ENCODE measurements around the gene MOB3A. TPM values are rescaled to one million over a fixed set of nuclear protein-coding genes. Genes with fewer than 3 reads are reported as not detected.

MOB3A gene
- total RNA-seq, 2 donors from 2014 or later, result 20.9 to 21.8 TPM

DNA sequence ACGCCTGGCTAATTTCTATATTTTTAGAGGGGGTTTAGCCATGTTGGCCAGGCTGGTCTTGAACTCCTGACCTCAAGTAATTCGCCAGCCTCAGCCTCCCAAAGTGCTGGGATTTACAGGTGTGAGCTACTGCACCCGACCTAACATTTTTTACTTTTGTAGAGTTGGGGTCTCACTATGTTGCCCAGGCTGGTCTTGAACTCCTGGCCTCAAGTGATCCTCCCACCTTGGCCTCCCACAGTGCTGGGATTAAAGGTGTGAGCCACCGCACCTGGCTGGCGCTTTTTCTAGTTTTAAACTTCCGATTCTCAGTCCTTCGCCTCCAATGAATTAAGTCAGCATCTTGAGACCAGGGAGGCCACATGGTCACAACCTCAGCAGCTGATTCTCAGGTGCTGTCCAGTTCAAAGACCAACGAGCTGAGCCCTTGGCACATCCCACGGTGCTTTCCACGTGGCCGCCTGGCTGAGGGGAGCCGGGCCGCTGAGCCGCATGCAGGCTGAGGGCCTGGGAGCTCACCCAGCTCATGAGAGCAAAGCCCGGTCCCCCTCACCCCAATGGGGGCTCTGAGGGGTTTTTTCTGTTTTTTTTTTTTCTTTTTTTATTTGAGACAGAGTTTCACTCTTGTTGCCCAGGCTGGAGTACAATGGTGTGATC is 46.2 kb upstream of the MOB3A start:
- 88 to 98% methylated on average over 8 to 15 of the region's 15 CpGs for WGBS, 2 experiments (ENCODE audit: insufficient coverage in 1 of 2, insufficient read length in 1 of 2)
- Histone ChIP-seq H3K9ac (ENCODE audit: extremely low read depth, low read length, poor library complexity, severe bottlenecking) (no peak overlapping the region), H3K27me3 (ENCODE audit: control insufficient read depth, insufficient read depth, low read length, poor library complexity, severe bottlenecking) (no peaks in the 10 kb centered on the region), H3K4me1 (ENCODE audit: control insufficient read depth, insufficient read depth, low read length) (no peaks in the 10 kb centered on the region), H3K9me3 (ENCODE audit: control insufficient read depth, low read length) (no peaks in the 10 kb centered on the region), H3K36me3 (ENCODE audit: control insufficient read depth, insufficient read depth, low read length) (peaks cover 45% of the 10 kb centered on the region), H3K27ac (ENCODE audit: low read depth, low read length) (no peak overlapping the region), H3K4me3 (ENCODE audit: low read length) (no peak overlapping the region)
- TF ChIP-seq, protein P1, sequence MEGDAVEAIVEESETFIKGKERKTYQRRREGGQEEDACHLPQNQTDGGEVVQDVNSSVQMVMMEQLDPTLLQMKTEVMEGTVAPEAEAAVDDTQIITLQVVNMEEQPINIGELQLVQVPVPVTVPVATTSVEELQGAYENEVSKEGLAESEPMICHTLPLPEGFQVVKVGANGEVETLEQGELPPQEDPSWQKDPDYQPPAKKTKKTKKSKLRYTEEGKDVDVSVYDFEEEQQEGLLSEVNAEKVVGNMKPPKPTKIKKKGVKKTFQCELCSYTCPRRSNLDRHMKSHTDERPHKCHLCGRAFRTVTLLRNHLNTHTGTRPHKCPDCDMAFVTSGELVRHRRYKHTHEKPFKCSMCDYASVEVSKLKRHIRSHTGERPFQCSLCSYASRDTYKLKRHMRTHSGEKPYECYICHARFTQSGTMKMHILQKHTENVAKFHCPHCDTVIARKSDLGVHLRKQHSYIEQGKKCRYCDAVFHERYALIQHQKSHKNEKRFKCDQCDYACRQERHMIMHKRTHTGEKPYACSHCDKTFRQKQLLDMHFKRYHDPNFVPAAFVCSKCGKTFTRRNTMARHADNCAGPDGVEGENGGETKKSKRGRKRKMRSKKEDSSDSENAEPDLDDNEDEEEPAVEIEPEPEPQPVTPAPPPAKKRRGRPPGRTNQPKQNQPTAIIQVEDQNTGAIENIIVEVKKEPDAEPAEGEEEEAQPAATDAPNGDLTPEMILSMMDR (conservative IDR thresholded peaks at IDR 0.05), result no peak
- no peak for DNase-seq
- H3K27ac Mint-ChIP-seq, result no peak overlapping the region
- no peaks in the 10 kb centered on the region for H3K9me3 Mint-ChIP-seq
- no peaks in the 10 kb centered on the region for H3K4me1 Mint-ChIP-seq
- H3K27me3 Mint-ChIP-seq (ENCODE audit: insufficient read depth), result no peaks in the 10 kb centered on the region
- no peak overlapping the region for H3K4me3 Mint-ChIP-seq
- peaks cover 43% of the 10 kb centered on the region for H3K36me3 Mint-ChIP-seq (ENCODE audit: low read depth)

- Histone ChIP-seq H3K27ac (ENCODE audit: low read depth, low read length) (no peak overlapping the region), H3K4me3 (ENCODE audit: low read length) (no peak overlapping the region), H3K36me3 (ENCODE audit: control insufficient read depth, insufficient read depth, low read length) (peaks cover 45% of the 10 kb centered on the region), H3K4me1 (ENCODE audit: control insufficient read depth, insufficient read depth, low read length) (no peaks in the 10 kb centered on the region), H3K9ac (ENCODE audit: extremely low read depth, low read length, poor library complexity, severe bottlenecking) (no peak overlapping the region), H3K9me3 (ENCODE audit: control insufficient read depth, low read length) (no peaks in the 10 kb centered on the region), H3K27me3 (ENCODE audit: control insufficient read depth, insufficient read depth, low read length, poor library complexity, severe bottlenecking) (no peaks in the 10 kb centered on the region)
- TF ChIP-seq, protein P1 (conservative IDR thresholded peaks at IDR 0.05), result no peak
- Mint-ChIP-seq H3K36me3 (ENCODE audit: low read depth) (peaks cover 50% of the 10 kb centered on the region), H3K9me3 (no peaks in the 10 kb centered on the region), H3K27ac (no peak overlapping the region), H3K27me3 (ENCODE audit: insufficient read depth) (no peaks in the 10 kb centered on the region), H3K4me3 (no peak overlapping the region), H3K4me1 (no peaks in the 10 kb centered on the region)
- no peak for DNase-seq
- 90 to 94% methylated on average over 12 to 14 of the region's 14 CpGs for WGBS, 2 experiments (ENCODE audit: insufficient coverage in 1 of 2, insufficient read length in 1 of 2)
Observed at GRCh38 chr19:2140138-2140569, 44.0 kb upstream of the MOB3A start.

GRCh38 chr19:2139385-2140137 is 43.4 kb upstream of the MOB3A start:
- WGBS, 2 experiments (ENCODE audit: insufficient coverage in 1 of 2, insufficient read length in 1 of 2), result 96 to 97% methylated on average over 10 to 21 of the region's 22 CpGs
- H3K4me1 Mint-ChIP-seq, result no peaks in the 10 kb centered on the region
- H3K4me1 ChIP-seq (ENCODE audit: control insufficient read depth, insufficient read depth, low read length), result no peaks in the 10 kb centered on the region
- H3K9ac ChIP-seq (ENCODE audit: extremely low read depth, low read length, poor library complexity, severe bottlenecking), result no peak overlapping the region
- TF ChIP-seq, protein P1 (conservative IDR thresholded peaks at IDR 0.05), result no peak
- peaks cover 40% of the 10 kb centered on the region for H3K36me3 ChIP-seq (ENCODE audit: control insufficient read depth, insufficient read depth, low read length)
- H3K4me3 ChIP-seq (ENCODE audit: low read length), result no peak overlapping the region
- H3K27me3 Mint-ChIP-seq (ENCODE audit: insufficient read depth), result no peaks in the 10 kb centered on the region
- no peak overlapping the region for H3K4me3 Mint-ChIP-seq
- H3K27ac ChIP-seq (ENCODE audit: low read depth, low read length), result no peak overlapping the region
- no peaks in the 10 kb centered on the region for H3K9me3 ChIP-seq (ENCODE audit: control insufficient read depth, low read length)
- no peaks in the 10 kb centered on the region for H3K27me3 ChIP-seq (ENCODE audit: control insufficient read depth, insufficient read depth, low read length, poor library complexity, severe bottlenecking)
- H3K9me3 Mint-ChIP-seq, result no peaks in the 10 kb centered on the region
- peaks cover 46% of the 10 kb centered on the region for H3K36me3 Mint-ChIP-seq (ENCODE audit: low read depth)
- H3K27ac Mint-ChIP-seq, result peak overlapping the region; percentile 30
- DNase-seq, result no peak
